Measurements from ENCODE around the gene PTPRD. TPM values are rescaled to one million over a fixed set of nuclear protein-coding genes. Genes with fewer than 3 reads are reported as not detected.

PTPRD gene
- total and polyA plus RNA-seq, 2 donors: 2.2 to 13.5 TPM

GRCh38 chr9:8391566-8391965 lies 2221.2 kb downstream of the PTPRD start:
- no peak overlapping the region for H3K4me3 ChIP-seq (ENCODE audit: low read length in 2 of 2)
- H3K27ac ChIP-seq (ENCODE audit: low read depth in 1 of 2, low read length in 1 of 2): no peak overlapping the region
- H3K4me1 ChIP-seq (ENCODE audit: control insufficient read depth in 2 of 2, insufficient read depth in 2 of 2, low read length in 2 of 2): no peaks in the 10 kb centered on the region
- no peaks in the 10 kb centered on the region for H3K36me3 ChIP-seq (ENCODE audit: control insufficient read depth in 2 of 2, insufficient read depth in 2 of 2, low read length in 1 of 2)
- H3K27me3 ChIP-seq (ENCODE audit: control insufficient read depth in 2 of 2, insufficient read depth in 1 of 2, low read length in 1 of 2): no peaks in the 10 kb centered on the region
- H3K9me3 ChIP-seq (ENCODE audit: control insufficient read depth in 2 of 2, insufficient read depth in 1 of 2, low read length in 1 of 2): no peaks in the 10 kb centered on the region
- DNase-seq (ENCODE audit: low read depth in 6 of 9, low spot score in 9 of 9): no peak

- Histone ChIP-seq H3K27me3 (ENCODE audit: control insufficient read depth in 2 of 2, insufficient read depth in 1 of 2, low read length in 1 of 2) (no peaks in the 10 kb centered on the region), H3K4me1 (ENCODE audit: control insufficient read depth in 2 of 2, insufficient read depth in 2 of 2, low read length in 2 of 2) (no peaks in the 10 kb centered on the region), H3K36me3 (ENCODE audit: control insufficient read depth in 2 of 2, insufficient read depth in 2 of 2, low read length in 1 of 2) (no peaks in the 10 kb centered on the region), H3K9me3 (ENCODE audit: control insufficient read depth in 2 of 2, insufficient read depth in 1 of 2, low read length in 1 of 2) (no peaks in the 10 kb centered on the region), H3K4me3 (ENCODE audit: low read length in 2 of 2) (no peak overlapping the region), H3K27ac (ENCODE audit: low read depth in 1 of 2, low read length in 1 of 2) (no peak overlapping the region)
- 92% methylated on average over 4 of the region's 4 CpGs for WGBS
- DNase-seq (ENCODE audit: low read depth in 6 of 9, low spot score in 9 of 9): no peak
Observed at GRCh38 chr9:8391132-8391531, 2221.7 kb downstream of the PTPRD start.

GRCh38 chr9:8390571-8390970 lies 2222.2 kb downstream of the PTPRD start:
- DNase-seq (ENCODE audit: low read depth in 6 of 9, low spot score in 9 of 9): no peak
- Histone ChIP-seq H3K4me3 (ENCODE audit: low read length in 2 of 2) (no peak overlapping the region), H3K4me1 (ENCODE audit: control insufficient read depth in 2 of 2, insufficient read depth in 2 of 2, low read length in 2 of 2) (no peaks in the 10 kb centered on the region), H3K27me3 (ENCODE audit: control insufficient read depth in 2 of 2, insufficient read depth in 1 of 2, low read length in 1 of 2) (no peaks in the 10 kb centered on the region), H3K27ac (ENCODE audit: low read depth in 1 of 2, low read length in 1 of 2) (no peak overlapping the region), H3K9me3 (ENCODE audit: control insufficient read depth in 2 of 2, insufficient read depth in 1 of 2, low read length in 1 of 2) (no peaks in the 10 kb centered on the region), H3K36me3 (ENCODE audit: control insufficient read depth in 2 of 2, insufficient read depth in 2 of 2, low read length in 1 of 2) (no peaks in the 10 kb centered on the region)

- no peak overlapping the region for H3K4me3 ChIP-seq (ENCODE audit: low read length in 2 of 2)
- no peaks in the 10 kb centered on the region for H3K4me1 ChIP-seq (ENCODE audit: control insufficient read depth in 2 of 2, insufficient read depth in 2 of 2, low read length in 2 of 2)
- H3K27me3 ChIP-seq (ENCODE audit: control insufficient read depth in 2 of 2, insufficient read depth in 1 of 2, low read length in 1 of 2): no peaks in the 10 kb centered on the region
- no peaks in the 10 kb centered on the region for H3K36me3 ChIP-seq (ENCODE audit: control insufficient read depth in 2 of 2, insufficient read depth in 2 of 2, low read length in 1 of 2)
- H3K27ac ChIP-seq (ENCODE audit: low read depth in 1 of 2, low read length in 1 of 2): no peak overlapping the region
- WGBS: 98% methylated on average over 3 of the region's 3 CpGs
- no peak for DNase-seq (ENCODE audit: low read depth in 6 of 9, low spot score in 9 of 9)
- H3K9me3 ChIP-seq (ENCODE audit: control insufficient read depth in 2 of 2, insufficient read depth in 1 of 2, low read length in 1 of 2): no peaks in the 10 kb centered on the region
Observed at GRCh38 chr9:8389531-8389930, 2223.3 kb downstream of the PTPRD start.

- H3K4me3 ChIP-seq (ENCODE audit: low read length in 2 of 2): no peak overlapping the region
- WGBS: 42% methylated on average over 1 of the region's 1 CpG
- no peaks in the 10 kb centered on the region for H3K4me1 ChIP-seq (ENCODE audit: control insufficient read depth in 2 of 2, insufficient read depth in 2 of 2, low read length in 2 of 2)
- H3K27ac ChIP-seq (ENCODE audit: low read depth in 1 of 2, low read length in 1 of 2): no peak overlapping the region
- no peaks in the 10 kb centered on the region for H3K9me3 ChIP-seq (ENCODE audit: control insufficient read depth in 2 of 2, insufficient read depth in 1 of 2, low read length in 1 of 2)
- no peak for DNase-seq (ENCODE audit: low read depth in 6 of 9, low spot score in 9 of 9)
- no peaks in the 10 kb centered on the region for H3K36me3 ChIP-seq (ENCODE audit: control insufficient read depth in 2 of 2, insufficient read depth in 2 of 2, low read length in 1 of 2)
- H3K27me3 ChIP-seq (ENCODE audit: control insufficient read depth in 2 of 2, insufficient read depth in 1 of 2, low read length in 1 of 2): no peaks in the 10 kb centered on the region
Observed at GRCh38 chr9:8388132-8388531, 2224.7 kb downstream of the PTPRD start.

GRCh38 chr9:8384091-8384490 lies 2228.7 kb downstream of the PTPRD start:
- H3K9me3 ChIP-seq (ENCODE audit: control insufficient read depth in 2 of 2, insufficient read depth in 1 of 2, low read length in 1 of 2): no peaks in the 10 kb centered on the region
- DNase-seq (ENCODE audit: low read depth in 6 of 9, low spot score in 9 of 9): no peak
- no peaks in the 10 kb centered on the region for H3K27me3 ChIP-seq (ENCODE audit: control insufficient read depth in 2 of 2, insufficient read depth in 1 of 2, low read length in 1 of 2)
- no peaks in the 10 kb centered on the region for H3K36me3 ChIP-seq (ENCODE audit: control insufficient read depth in 2 of 2, insufficient read depth in 2 of 2, low read length in 1 of 2)
- H3K4me1 ChIP-seq (ENCODE audit: control insufficient read depth in 2 of 2, insufficient read depth in 2 of 2, low read length in 2 of 2): no peaks in the 10 kb centered on the region
- no peak overlapping the region for H3K4me3 ChIP-seq (ENCODE audit: low read length in 2 of 2)
- no peak overlapping the region for H3K27ac ChIP-seq (ENCODE audit: low read depth in 1 of 2, low read length in 1 of 2)
- WGBS: 95% methylated on average over 3 of the region's 3 CpGs

GRCh38 chr9:8382777-8383527 lies 2229.8 kb downstream of the PTPRD start:
- no peak for DNase-seq (ENCODE audit: low read depth in 6 of 9, low spot score in 9 of 9)
- no peaks in the 10 kb centered on the region for H3K4me1 ChIP-seq (ENCODE audit: control insufficient read depth in 2 of 2, insufficient read depth in 2 of 2, low read length in 2 of 2)
- H3K27ac ChIP-seq (ENCODE audit: low read depth in 1 of 2, low read length in 1 of 2): no peak overlapping the region
- H3K27me3 ChIP-seq (ENCODE audit: control insufficient read depth in 2 of 2, insufficient read depth in 1 of 2, low read length in 1 of 2): no peaks in the 10 kb centered on the region
- no peaks in the 10 kb centered on the region for H3K36me3 ChIP-seq (ENCODE audit: control insufficient read depth in 2 of 2, insufficient read depth in 2 of 2, low read length in 1 of 2)
- WGBS: 98% methylated on average over 4 of the region's 4 CpGs
- no peaks in the 10 kb centered on the region for H3K9me3 ChIP-seq (ENCODE audit: control insufficient read depth in 2 of 2, insufficient read depth in 1 of 2, low read length in 1 of 2)
- H3K4me3 ChIP-seq (ENCODE audit: low read length in 2 of 2): no peak overlapping the region

GRCh38 chr9:8382266-8382665 lies 2230.5 kb downstream of the PTPRD start:
- H3K27me3 ChIP-seq (ENCODE audit: control insufficient read depth in 2 of 2, insufficient read depth in 1 of 2, low read length in 1 of 2): no peaks in the 10 kb centered on the region
- H3K9me3 ChIP-seq (ENCODE audit: control insufficient read depth in 2 of 2, insufficient read depth in 1 of 2, low read length in 1 of 2): no peaks in the 10 kb centered on the region
- H3K27ac ChIP-seq (ENCODE audit: low read depth in 1 of 2, low read length in 1 of 2): no peak overlapping the region
- H3K36me3 ChIP-seq (ENCODE audit: control insufficient read depth in 2 of 2, insufficient read depth in 2 of 2, low read length in 1 of 2): no peaks in the 10 kb centered on the region
- DNase-seq (ENCODE audit: low read depth in 6 of 9, low spot score in 9 of 9): no peak
- 91% methylated on average over 1 of the region's 1 CpG for WGBS
- H3K4me1 ChIP-seq (ENCODE audit: control insufficient read depth in 2 of 2, insufficient read depth in 2 of 2, low read length in 2 of 2): no peaks in the 10 kb centered on the region
- no peak overlapping the region for H3K4me3 ChIP-seq (ENCODE audit: low read length in 2 of 2)

- H3K9me3 ChIP-seq (ENCODE audit: control insufficient read depth in 2 of 2, insufficient read depth in 1 of 2, low read length in 1 of 2): no peaks in the 10 kb centered on the region
- no peak for DNase-seq (ENCODE audit: low read depth in 6 of 9, low spot score in 9 of 9)
- H3K27me3 ChIP-seq (ENCODE audit: control insufficient read depth in 2 of 2, insufficient read depth in 1 of 2, low read length in 1 of 2): no peaks in the 10 kb centered on the region
- H3K27ac ChIP-seq (ENCODE audit: low read depth in 1 of 2, low read length in 1 of 2): no peak overlapping the region
- no peak overlapping the region for H3K4me3 ChIP-seq (ENCODE audit: low read length in 2 of 2)
- no peaks in the 10 kb centered on the region for H3K36me3 ChIP-seq (ENCODE audit: control insufficient read depth in 2 of 2, insufficient read depth in 2 of 2, low read length in 1 of 2)
- 92% methylated on average over 3 of the region's 3 CpGs for WGBS
- H3K4me1 ChIP-seq (ENCODE audit: control insufficient read depth in 2 of 2, insufficient read depth in 2 of 2, low read length in 2 of 2): no peaks in the 10 kb centered on the region
Observed at GRCh38 chr9:8381601-8382000, 2231.2 kb downstream of the PTPRD start.

Data from thymus (tissue), 11 donors.